C4-2B (cell line): ENCODE measurements around the gene IRX3.

Source experiments
- H3K27ac ChIP-seq: fragments of 450-650 bp; 2 replicates; pipeline ENCODE4 v1.5.1; 2017
- CTCF ChIP-seq: fragments of 450-650 bp; conservative IDR thresholded peaks from 2 replicates; pipeline ENCODE4 v1.5.1; 2017; ENCODE audit warnings: mild to moderate bottlenecking
- ZFX ChIP-seq: fragments of 450-650 bp; IDR thresholded peaks from 2 replicates; pipeline ENCODE4 v1.6.1; 2017

IRX3 gene

DNA sequence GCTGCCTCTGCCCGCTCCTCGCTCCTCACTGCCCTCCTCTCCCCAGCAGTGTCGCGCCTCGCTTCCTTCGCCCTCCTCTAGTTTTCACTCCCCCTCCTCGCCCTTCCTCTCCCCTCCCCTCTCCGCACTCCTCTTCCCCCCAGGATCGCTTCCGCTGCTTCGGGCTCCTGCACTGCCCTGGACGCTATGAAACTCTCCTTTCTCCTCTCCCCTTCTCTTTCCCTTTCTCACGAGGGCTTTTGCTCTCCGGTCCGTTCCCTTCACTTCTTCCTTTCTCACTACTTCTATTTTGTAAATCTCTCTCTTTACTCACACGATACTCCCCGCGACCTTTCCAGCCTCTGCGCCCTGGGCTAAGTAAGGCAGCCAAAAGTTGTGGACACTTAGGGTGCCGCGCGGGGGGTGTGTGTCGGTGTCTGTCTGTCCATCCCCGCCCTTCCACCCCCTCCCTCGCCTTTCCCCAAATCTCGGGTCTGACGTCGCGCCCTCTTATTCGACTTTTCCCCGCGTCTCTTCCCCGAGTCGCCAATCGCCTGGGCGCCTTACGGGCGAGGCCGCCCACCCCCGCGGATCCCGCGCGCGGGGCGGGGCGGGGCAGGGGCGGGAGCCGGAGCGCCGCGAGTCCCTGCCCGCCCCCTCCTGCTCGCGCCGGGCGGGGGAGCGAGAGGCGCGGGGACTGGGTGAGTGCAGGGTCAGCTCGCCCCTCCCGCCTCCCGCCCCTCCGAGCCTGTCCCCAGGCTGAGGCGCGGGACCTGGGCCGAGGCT lies at the start of gene IRX3:
TSS of gene IRX3 (minus strand) at position 422 of the 765 bp plus-strand sequence. CDS start 737 bp downstream, outside the sequence.
- peak within 1 kb of the TSS; percentile 87 for H3K27ac ChIP-seq
- TF ChIP-seq CTCF (no peak), ZFX (no peak)

- H3K27ac ChIP-seq = no peak overlapping the region
- TF ChIP-seq ZFX (no peak), CTCF (no peak)
Observed at GRCh38 chr16:54335230-54335629, 48.6 kb upstream of the IRX3 start.

GRCh38 chr16:54334208-54334607 lies 47.6 kb upstream of the IRX3 start:
- no peak for TF ChIP-seq ZFX
- no peak for TF ChIP-seq CTCF

DNA sequence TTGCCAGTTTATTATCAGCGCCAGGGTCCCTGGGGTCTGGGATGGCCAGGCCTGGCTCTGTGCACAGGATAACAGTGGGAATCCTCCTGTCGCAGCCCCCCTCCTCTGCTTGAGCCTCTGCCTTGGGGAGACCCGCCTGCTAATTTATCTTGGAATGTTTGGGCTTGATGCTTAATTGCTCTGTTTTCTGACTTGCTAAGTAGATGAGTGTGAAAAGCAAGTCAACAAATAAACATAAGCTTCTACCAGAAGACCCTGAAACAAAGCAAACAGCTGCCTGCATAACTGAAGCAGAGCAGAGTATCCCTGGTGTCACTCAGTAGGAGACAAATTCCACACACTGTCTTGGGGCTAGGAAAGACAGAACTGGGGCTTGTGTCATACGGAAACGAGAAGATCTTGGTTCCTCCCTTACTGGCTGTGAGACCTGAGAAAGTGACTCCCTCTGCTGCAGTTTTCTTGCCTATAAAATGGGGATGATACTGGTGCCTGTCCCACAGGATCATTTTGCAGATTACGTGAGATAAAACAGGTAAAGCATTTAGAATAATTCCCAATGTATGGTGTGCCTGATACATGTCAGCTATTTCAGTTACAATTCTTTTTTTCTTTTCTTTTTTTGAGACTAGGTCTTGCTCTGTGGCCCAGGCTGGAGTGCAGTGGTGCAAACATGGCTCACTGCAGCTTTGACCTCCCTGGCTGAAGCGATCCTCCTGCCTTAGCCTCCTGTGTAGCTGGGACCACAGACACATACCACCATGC lies 44.8 kb upstream of the IRX3 start:
- TF ChIP-seq ZFX (no peak), CTCF (no peak)
- H3K27ac ChIP-seq = no peak overlapping the region

More at GRCh38 chr16:54334208-54334607, 47.6 kb upstream of the IRX3 start:
- peak overlapping the region; percentile 88 for H3K27ac ChIP-seq

DNA sequence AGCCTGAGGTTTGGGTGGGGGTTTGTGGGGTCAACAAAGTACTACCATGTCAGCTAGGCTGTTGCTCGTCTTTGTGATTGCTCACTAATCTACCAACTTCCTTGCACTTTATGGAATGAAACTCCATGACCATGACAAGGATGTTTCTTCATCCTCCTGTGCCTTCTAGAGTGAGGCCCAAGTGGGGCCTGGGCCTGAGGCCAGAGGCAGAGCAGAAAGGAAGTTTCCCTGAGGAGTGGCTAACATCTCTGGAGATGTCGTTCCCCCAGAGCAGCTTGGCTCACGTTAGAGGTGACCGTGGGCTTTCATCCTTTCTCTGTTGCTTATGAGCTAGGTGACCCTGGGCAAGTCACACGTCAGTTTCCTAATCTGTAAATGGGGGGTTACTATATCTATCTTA lies 41.0 kb upstream of the IRX3 start:
- H3K27ac ChIP-seq = no peak overlapping the region
- no peak for TF ChIP-seq ZFX
- no peak for TF ChIP-seq CTCF

GRCh38 chr16:54326266-54326662 lies 39.7 kb upstream of the IRX3 start:
- H3K27ac ChIP-seq = no peak overlapping the region
- TF ChIP-seq CTCF (no peak), ZFX (no peak)

GRCh38 chr16:54325616-54326265 lies 39.2 kb upstream of the IRX3 start:
- H3K27ac ChIP-seq = no peak overlapping the region
- no peak for TF ChIP-seq ZFX
